HCT116 (cell line): Measurements from ENCODE around the gene BIRC6. TPM values are rescaled to one million over a fixed set of nuclear protein-coding genes. Genes with fewer than 3 reads are reported as not detected.

Experiments used
- ATAC-seq: fragments of 200-7000 bp; cut with Tn5 transposase; 2 replicates; pipeline ENCODE4 v1.9.1; 2020; ENCODE audit warnings: mild to moderate bottlenecking, moderate library complexity
- BruUV-seq: library from RNA; stranded (reverse); fragments of 400-500 nt; replicated peaks from 2 replicates; lab custom pipeline; 2021; lab: Mats Ljungman, UMichigan
- CTCF ChIA-PET: fragments of 300-600 bp; sonication (Branson Sonifier 250); formaldehyde crosslinking; loops from one replicate; lab custom pipeline; 2021; ENCODE audit warnings: antibody characterized with exemption; lab: Charles Lee
- POLR2A ChIA-PET: fragments of 300-600, 350-600 bp; sonication (Branson Sonifier 250); formaldehyde crosslinking; loops from one replicate; lab custom pipeline; 2021; ENCODE audit warnings: antibody characterized with exemption; lab: Charles Lee
- RAD21 ChIA-PET, 2 experiments: fragments of 300-600 bp; sonication (Branson Sonifier 250); formaldehyde crosslinking; loops; one replicate each; lab custom pipeline; 2023; ENCODE audit warnings: low total read pairs in 2 of 2; ENCODE audit not compliant: uncharacterized antibody in 2 of 2, unreplicated experiment in 2 of 2, low non-redundant PET in 1 of 2; lab: Charles Lee
- DNase-seq: peaks from one replicate; pipeline ENCODE4 v3.0.0-alpha.2; 2010; ENCODE audit warnings: low read depth, low spot score
- H2AFZ ChIP-seq: fragments of 200-600 bp; shearing (Covaris generic), sonication (generic); 2 replicates; pipeline ENCODE4 v1.6.1; 2017; ENCODE audit warnings: low read depth, mixed run types, mixed read lengths, antibody characterized with exemption, low read length; ENCODE audit not compliant: poor library complexity, severe bottlenecking
- H3K27ac ChIP-seq: 2 replicates; pipeline ENCODE4 v1.5.1; 2012; ENCODE audit warnings: low read depth, low read length
- H3K27me3 ChIP-seq: fragments of 200-600 bp; sonication (generic); 2 replicates; pipeline ENCODE4 v1.6.1; 2016; ENCODE audit warnings: mixed run types, low read length, mixed read lengths; ENCODE audit not compliant: insufficient read depth
- H3K36me3 ChIP-seq, 2 experiments: fragments of 200-500 bp in 1 of 2; fragments of 200-600 bp in 1 of 2; sonication (Bioruptor generic) in 1 of 2; sonication (generic) in 1 of 2; 2 replicates each; pipeline versions ENCODE4 v1.5.1 to v1.6.1; 2014 to 2016; ENCODE audit warnings: low read length in 2 of 2, inconsistent platforms in 1 of 2, mixed read lengths in 1 of 2, mixed run types in 1 of 2; ENCODE audit not compliant: insufficient read depth in 2 of 2, control insufficient read depth in 1 of 2
- H3K4me1 ChIP-seq, 2 experiments: fragments of 200-600 bp in 1 of 2; sonication (generic) in 1 of 2; 2 replicates each; pipeline versions ENCODE4 v1.5.1 to v1.6.1; 2012 to 2017; ENCODE audit warnings: low read length in 2 of 2, inconsistent platforms in 1 of 2, mild to moderate bottlenecking in 1 of 2, mixed read lengths in 1 of 2, mixed run types in 1 of 2, moderate library complexity in 1 of 2; ENCODE audit not compliant: insufficient read depth in 2 of 2, control insufficient read depth in 1 of 2
- H3K4me2 ChIP-seq: fragments of 200-600 bp; sonication (generic); 2 replicates; pipeline ENCODE4 v1.6.1; 2017; ENCODE audit warnings: mixed run types, low read length, mixed read lengths
- H3K4me3 ChIP-seq, 2 experiments: fragments of 200-600 bp in 1 of 2; sonication (generic) in 1 of 2; replicated peaks in 1 of 2; 2 replicates each; pipeline ENCODE4 v1.5.1; 2011 to 2016; ENCODE audit warnings: low read length in 2 of 2, control low read depth in 1 of 2, low read depth in 1 of 2, mild to moderate bottlenecking in 1 of 2, mixed read lengths in 1 of 2, mixed run types in 1 of 2
- H3K79me2 ChIP-seq: fragments of 200-600 bp; sonication (generic); 2 replicates; pipeline ENCODE4 v1.6.1; 2017; ENCODE audit warnings: mild to moderate bottlenecking, mixed run types, low read length, moderate library complexity, mixed read lengths; ENCODE audit not compliant: insufficient read depth
- H3K9ac ChIP-seq: fragments of 200-600 bp; sonication (generic); 2 replicates; pipeline ENCODE4 v1.6.1; 2016; ENCODE audit warnings: low read length, mixed read lengths
- H3K9me2 ChIP-seq: fragments of 200-600 bp; sonication (generic), shearing (Covaris generic); 2 replicates; pipeline ENCODE4 v1.6.1; 2017; ENCODE audit warnings: mixed run types, mild to moderate bottlenecking, moderate library complexity; ENCODE audit not compliant: insufficient read depth
- H3K9me3 ChIP-seq, 2 experiments: fragments of 200-500 bp in 1 of 2; fragments of 200-600 bp in 1 of 2; sonication (Bioruptor generic) in 1 of 2; sonication (generic) in 1 of 2; 2 replicates each; pipeline ENCODE4 v1.6.1; 2014 to 2017; ENCODE audit warnings: low read length in 2 of 2, mixed read lengths in 2 of 2, inconsistent platforms in 1 of 2, low read depth in 1 of 2, mild to moderate bottlenecking in 1 of 2, mixed run types in 1 of 2, moderate library complexity in 1 of 2; ENCODE audit not compliant: control insufficient read depth in 1 of 2, insufficient read depth in 1 of 2
- H4K20me1 ChIP-seq: fragments of 200-600 bp; sonication (generic), shearing (Covaris generic); 2 replicates; pipeline ENCODE4 v1.6.1; 2017; ENCODE audit warnings: mixed run types, mild to moderate bottlenecking, moderate library complexity; ENCODE audit not compliant: insufficient read depth
- ATF3 ChIP-seq: IDR thresholded peaks from 2 replicates; pipeline ENCODE4 v1.6.1; 2012
- CEBPB ChIP-seq: IDR thresholded peaks from 2 replicates; pipeline ENCODE4 v1.6.1; 2012; ENCODE audit warnings: low read depth
- CTCF ChIP-seq, 3 experiments: fragments of 200-600 bp in 1 of 3; sonication (generic) in 1 of 3; IDR thresholded peaks in 2 of 3; conservative IDR thresholded peaks in 1 of 3; 2 replicates each; pipeline ENCODE4 v1.5.1; 2012 to 2017; ENCODE audit warnings: low read depth in 2 of 3, low read length in 2 of 3, antibody characterized with exemption in 1 of 3, borderline replicate concordance in 1 of 3, control low read depth in 1 of 3, mild to moderate bottlenecking in 1 of 3, mixed read lengths in 1 of 3, mixed run types in 1 of 3, moderate library complexity in 1 of 3; ENCODE audit not compliant: insufficient read depth in 1 of 3
- EGR1 ChIP-seq: IDR thresholded peaks from 2 replicates; pipeline ENCODE4 v1.6.1; 2012; ENCODE audit warnings: low read depth
- ELF1 ChIP-seq: IDR thresholded peaks from 2 replicates; pipeline ENCODE4 v1.6.1; 2012; ENCODE audit warnings: low read depth, borderline replicate concordance
- EZH2phosphoT487 ChIP-seq: fragments of 200-600 bp; IDR thresholded peaks from 2 replicates; pipeline ENCODE4 v1.6.1; 2018; ENCODE audit warnings: antibody characterized with exemption, borderline replicate concordance
- SIN3A ChIP-seq: IDR thresholded peaks from 2 replicates; pipeline ENCODE4 v1.6.1; 2012; ENCODE audit warnings: low read depth
- YY1 ChIP-seq: IDR thresholded peaks from 2 replicates; pipeline ENCODE4 v1.6.1; 2011; ENCODE audit warnings: low read length, low read depth, moderate library complexity, mild to moderate bottlenecking; ENCODE audit not compliant: insufficient replicate concordance; ENCODE audit errors: extremely low read depth
- intact Hi-C: fragments of 100-400 bp; cut with micrococcal nuclease; formaldehyde crosslinking; loops from 2 replicates; pipeline ENCODE4 v1.10.0; 2022
- total RNA-seq: library from RNA; stranded (reverse); gene quantifications from one replicate; pipeline ENCODE4 v1.2.1, GENCODE V29; 2021; ENCODE audit not compliant: unreplicated experiment
- TF ChIP-seq, protein P1 (sequence below): IDR thresholded peaks from 2 replicates; pipeline ENCODE4 v1.6.1; 2012; ENCODE audit warnings: low read depth
- TF ChIP-seq, protein P2 (sequence below): IDR thresholded peaks from 2 replicates; pipeline ENCODE4 v1.6.1; 2012

BIRC6 gene
- total RNA-seq, 1 experiment from 2014 or later, result 60.7 TPM

GRCh38 chr2:32372519-32373182 is 15.8 kb downstream of the BIRC6 start:
- Histone ChIP-seq H3K79me2 (peaks cover 97% of the 10 kb centered on the region), H3K9ac (no peak overlapping the region), H3K4me3 (no peak overlapping the region), H3K27me3 (no peaks in the 10 kb centered on the region), H3K4me2 (no peak overlapping the region), H2AFZ (no peak overlapping the region), H3K4me1 (no peaks in the 10 kb centered on the region), H3K9me3 (no peaks in the 10 kb centered on the region), H3K9me2 (no peaks in the 10 kb centered on the region), H3K27ac (no peak overlapping the region), H4K20me1 (peaks cover 23% of the 10 kb centered on the region), H3K36me3 (no peaks in the 10 kb centered on the region)
- intact Hi-C loops, result no loop called here
- no peak for TF ChIP-seq EZH2phosphoT487
- TF ChIP-seq YY1, result no peak
- no peak for TF ChIP-seq EGR1
- RAD21 ChIA-PET, result no interaction called here
- POLR2A ChIA-PET, result no interaction called here
- ATAC-seq (no peak), DNase-seq (no peak)
- CTCF ChIA-PET, result no interaction called here
- no TSS peak for BruUV-seq

GRCh38 chr2:32375228-32375892 is 18.5 kb downstream of the BIRC6 start:
- H3K9ac ChIP-seq, result no peak overlapping the region
- H3K27me3 ChIP-seq, result no peaks in the 10 kb centered on the region
- intact Hi-C loops, result no loop called here
- ChIA-PET POLR2A (no interaction called here), RAD21 (no interaction called here), CTCF (no interaction called here)
- H3K79me2 ChIP-seq, result peaks cover 98% of the 10 kb centered on the region
- H3K4me3 ChIP-seq, result no peak overlapping the region
- H3K27ac ChIP-seq, result no peak overlapping the region
- DNase-seq (no peak), ATAC-seq (no peak)
- TF ChIP-seq YY1 (no peak), CEBPB (no peak), ATF3 (no peak), ELF1 (no peak), EZH2phosphoT487 (no peak), CTCF (IDR thresholded peaks at IDR 0.05 in 2 of 3, conservative IDR thresholded peaks at IDR 0.05 in 1 of 3; ENCODE audit: borderline replicate concordance in 1 of 3, insufficient read depth in 1 of 3, low read depth in 2 of 3, low read length in 2 of 3) (no peak), SIN3A (no peak)
- TF ChIP-seq, protein P1, sequence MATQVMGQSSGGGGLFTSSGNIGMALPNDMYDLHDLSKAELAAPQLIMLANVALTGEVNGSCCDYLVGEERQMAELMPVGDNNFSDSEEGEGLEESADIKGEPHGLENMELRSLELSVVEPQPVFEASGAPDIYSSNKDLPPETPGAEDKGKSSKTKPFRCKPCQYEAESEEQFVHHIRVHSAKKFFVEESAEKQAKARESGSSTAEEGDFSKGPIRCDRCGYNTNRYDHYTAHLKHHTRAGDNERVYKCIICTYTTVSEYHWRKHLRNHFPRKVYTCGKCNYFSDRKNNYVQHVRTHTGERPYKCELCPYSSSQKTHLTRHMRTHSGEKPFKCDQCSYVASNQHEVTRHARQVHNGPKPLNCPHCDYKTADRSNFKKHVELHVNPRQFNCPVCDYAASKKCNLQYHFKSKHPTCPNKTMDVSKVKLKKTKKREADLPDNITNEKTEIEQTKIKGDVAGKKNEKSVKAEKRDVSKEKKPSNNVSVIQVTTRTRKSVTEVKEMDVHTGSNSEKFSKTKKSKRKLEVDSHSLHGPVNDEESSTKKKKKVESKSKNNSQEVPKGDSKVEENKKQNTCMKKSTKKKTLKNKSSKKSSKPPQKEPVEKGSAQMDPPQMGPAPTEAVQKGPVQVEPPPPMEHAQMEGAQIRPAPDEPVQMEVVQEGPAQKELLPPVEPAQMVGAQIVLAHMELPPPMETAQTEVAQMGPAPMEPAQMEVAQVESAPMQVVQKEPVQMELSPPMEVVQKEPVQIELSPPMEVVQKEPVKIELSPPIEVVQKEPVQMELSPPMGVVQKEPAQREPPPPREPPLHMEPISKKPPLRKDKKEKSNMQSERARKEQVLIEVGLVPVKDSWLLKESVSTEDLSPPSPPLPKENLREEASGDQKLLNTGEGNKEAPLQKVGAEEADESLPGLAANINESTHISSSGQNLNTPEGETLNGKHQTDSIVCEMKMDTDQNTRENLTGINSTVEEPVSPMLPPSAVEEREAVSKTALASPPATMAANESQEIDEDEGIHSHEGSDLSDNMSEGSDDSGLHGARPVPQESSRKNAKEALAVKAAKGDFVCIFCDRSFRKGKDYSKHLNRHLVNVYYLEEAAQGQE, result no peak
- TF ChIP-seq, protein P2, sequence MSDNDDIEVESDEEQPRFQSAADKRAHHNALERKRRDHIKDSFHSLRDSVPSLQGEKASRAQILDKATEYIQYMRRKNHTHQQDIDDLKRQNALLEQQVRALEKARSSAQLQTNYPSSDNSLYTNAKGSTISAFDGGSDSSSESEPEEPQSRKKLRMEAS, result no peak
- H4K20me1 ChIP-seq, result peaks cover 19% of the 10 kb centered on the region
- no peaks in the 10 kb centered on the region for H3K36me3 ChIP-seq
- no peaks in the 10 kb centered on the region for H3K9me2 ChIP-seq
- no peaks in the 10 kb centered on the region for H3K4me1 ChIP-seq
- H2AFZ ChIP-seq, result no peak overlapping the region
- no peaks in the 10 kb centered on the region for H3K9me3 ChIP-seq
- no TSS peak for BruUV-seq
- no peak overlapping the region for H3K4me2 ChIP-seq
